Suprapubic skin (tissue), 4 donors: Measurements from ENCODE around the gene SCUBE1. TPM values are rescaled to one million over a fixed set of nuclear protein-coding genes. Genes with fewer than 3 reads are reported as not detected.

ENCODE experiments used
- DNase-seq, 2 donors: peaks; one replicate each; pipeline ENCODE4 v3.0.0-alpha.2; 2019; ENCODE audit warnings: low spot score in 2 of 2
- H3K27ac ChIP-seq: fragments of 200-600 bp; sonication (generic); one replicate; pipeline ENCODE4 v1.5.1; 2019
- H3K27me3 ChIP-seq: fragments of 200-600 bp; sonication (generic); one replicate; pipeline ENCODE4 v1.5.1; 2019
- H3K36me3 ChIP-seq: fragments of 200-600 bp; sonication (generic); one replicate; pipeline ENCODE4 v1.5.1; 2019
- H3K4me1 ChIP-seq: fragments of 200-600 bp; sonication (generic); one replicate; pipeline ENCODE4 v1.5.1; 2019
- H3K4me3 ChIP-seq: fragments of 200-600 bp; sonication (generic); one replicate; pipeline ENCODE4 v1.5.1; 2019; ENCODE audit warnings: mild to moderate bottlenecking
- H3K9me3 ChIP-seq: fragments of 200-600 bp; sonication (generic); one replicate; pipeline ENCODE4 v1.5.1; 2019
- CTCF ChIP-seq, 2 donors: fragments of 200-600 bp in 1 of 2; fragments of 450-650 bp in 1 of 2; sonication (generic) in 1 of 2; IDR thresholded peaks; one replicate each; pipeline ENCODE4 v1.5.1; 2016 to 2019; ENCODE audit warnings: antibody characterized with exemption in 2 of 2, mild to moderate bottlenecking in 1 of 2, moderate library complexity in 1 of 2
- EP300 ChIP-seq: sonication (generic); formaldehyde crosslinking; IDR thresholded peaks from one replicate; pipeline ENCODE4 v1.6.1; 2017; ENCODE audit warnings: antibody characterized with exemption
- POLR2A ChIP-seq, 2 donors: fragments of 450-650 bp; IDR thresholded peaks; one replicate each; pipeline ENCODE4 v1.6.1; 2017; ENCODE audit warnings: antibody characterized with exemption in 2 of 2, mild to moderate bottlenecking in 2 of 2, moderate library complexity in 2 of 2
- POLR2AphosphoS5 ChIP-seq, 3 donors: sonication (generic); formaldehyde crosslinking; IDR thresholded peaks; one replicate each; pipeline ENCODE4 v1.6.1; 2017; ENCODE audit warnings: antibody characterized with exemption in 3 of 3
- WGBS: methylation state at CpG from one replicate; pipeline ENCODE4 v1.1.5; 2018; 5-methylcytosine and 5-hydroxymethylcytosine counted together
- total RNA-seq, 4 donors: library from RNA; depleted of rRNA; stranded (reverse); fragments of >200 nt; gene quantifications; one replicate each; pipeline ENCODE4 v1.1.0, GENCODE V29; 2016

The SCUBE1 gene
- total RNA-seq, 4 donors from 2014 or later = 0.47 to 1.1 (median 0.78) TPM

GRCh38 chr22:43370036-43370435 lies 26.9 kb upstream of the SCUBE1 start:
- no peak overlapping the region for H3K27ac ChIP-seq
- peaks cover 72% of the 10 kb centered on the region for H3K27me3 ChIP-seq
- TF ChIP-seq POLR2AphosphoS5 (IDR thresholded peaks at IDR 0.05) = no peak
- no peak for TF ChIP-seq CTCF (IDR thresholded peaks at IDR 0.05)
- no peak for TF ChIP-seq EP300
- TF ChIP-seq POLR2A (IDR thresholded peaks at IDR 0.05) = no peak
- H3K9me3 ChIP-seq = no peaks in the 10 kb centered on the region
- H3K4me1 ChIP-seq = no peaks in the 10 kb centered on the region
- no peaks in the 10 kb centered on the region for H3K36me3 ChIP-seq
- H3K4me3 ChIP-seq = no peak overlapping the region
- peak in 1 of 2 donors; percentile 18 for DNase-seq
- 16% methylated on average over 9 of the region's 9 CpGs for WGBS

GRCh38 chr22:43365715-43366440 lies 22.7 kb upstream of the SCUBE1 start:
- TF ChIP-seq EP300 (no peak), POLR2AphosphoS5 (IDR thresholded peaks at IDR 0.05) (no peak), POLR2A (IDR thresholded peaks at IDR 0.05) (no peak), CTCF (IDR thresholded peaks at IDR 0.05) (no peak)
- Histone ChIP-seq H3K9me3 (no peaks in the 10 kb centered on the region), H3K4me1 (no peaks in the 10 kb centered on the region), H3K4me3 (no peak overlapping the region), H3K27ac (no peak overlapping the region), H3K27me3 (peaks cover 53% of the 10 kb centered on the region), H3K36me3 (no peaks in the 10 kb centered on the region)
- peak in 1 of 2 donors; percentile 17 for DNase-seq
- WGBS = 89% methylated on average over 6 of the region's 6 CpGs

- WGBS = 74% methylated on average over 8 of the region's 8 CpGs
- Histone ChIP-seq H3K4me3 (no peak overlapping the region), H3K36me3 (no peaks in the 10 kb centered on the region), H3K27ac (no peak overlapping the region), H3K4me1 (no peaks in the 10 kb centered on the region), H3K9me3 (no peaks in the 10 kb centered on the region), H3K27me3 (peaks cover 45% of the 10 kb centered on the region)
- no peak for TF ChIP-seq EP300
- no peak for TF ChIP-seq POLR2A (IDR thresholded peaks at IDR 0.05)
- TF ChIP-seq POLR2AphosphoS5 (IDR thresholded peaks at IDR 0.05) = no peak
- TF ChIP-seq CTCF (IDR thresholded peaks at IDR 0.05) = no peak
- no peak for DNase-seq
Measured at GRCh38 chr22:43364169-43364435, 20.9 kb upstream of the SCUBE1 start.

- 80% methylated on average over 27 of the region's 27 CpGs for WGBS
- Histone ChIP-seq H3K9me3 (no peaks in the 10 kb centered on the region), H3K27ac (no peak overlapping the region), H3K4me3 (no peak overlapping the region), H3K27me3 (peaks cover 40% of the 10 kb centered on the region), H3K36me3 (no peaks in the 10 kb centered on the region), H3K4me1 (no peaks in the 10 kb centered on the region)
- DNase-seq = no peak
- TF ChIP-seq CTCF (IDR thresholded peaks at IDR 0.05) (no peak), POLR2A (IDR thresholded peaks at IDR 0.05) (no peak), POLR2AphosphoS5 (IDR thresholded peaks at IDR 0.05) (no peak), EP300 (no peak)
Measured at GRCh38 chr22:43363315-43364168, 20.4 kb upstream of the SCUBE1 start.

- WGBS = 89% methylated on average over 9 of the region's 9 CpGs
- no peak for TF ChIP-seq EP300
- TF ChIP-seq POLR2AphosphoS5 (IDR thresholded peaks at IDR 0.05) = no peak
- no peak for TF ChIP-seq POLR2A (IDR thresholded peaks at IDR 0.05)
- no peak for TF ChIP-seq CTCF (IDR thresholded peaks at IDR 0.05)
Measured at GRCh38 chr22:43360576-43360975, 17.4 kb upstream of the SCUBE1 start.

More at GRCh38 chr22:43360576-43360975, 17.4 kb upstream of the SCUBE1 start:
- peak in 1 of 2 donors; percentile 5 for DNase-seq
- H3K4me3 ChIP-seq = no peak overlapping the region
- no peaks in the 10 kb centered on the region for H3K4me1 ChIP-seq
- no peaks in the 10 kb centered on the region for H3K9me3 ChIP-seq
- H3K36me3 ChIP-seq = no peaks in the 10 kb centered on the region
- peaks cover 25% of the 10 kb centered on the region for H3K27me3 ChIP-seq
- no peak overlapping the region for H3K27ac ChIP-seq
